ENCODE data around the gene FZD1.

Gene FZD1

GRCh38 chr7:91264046-91264923 lies at the start of gene FZD1:
FZD1 (plus strand) TSS chr7:91264433; CDS start chr7:91264881, 448 bp downstream.
- peak; percentile 94 for DNase-seq (ENCODE audit: low spot score)

- DNase-seq (ENCODE audit: low spot score): no peak
Observed at GRCh38 chr7:91226411-91226810, 37.8 kb upstream of the FZD1 start.

GRCh38 chr7:91228327-91228726 lies 35.9 kb upstream of the FZD1 start:
- no peak for DNase-seq (ENCODE audit: low spot score)

DNA sequence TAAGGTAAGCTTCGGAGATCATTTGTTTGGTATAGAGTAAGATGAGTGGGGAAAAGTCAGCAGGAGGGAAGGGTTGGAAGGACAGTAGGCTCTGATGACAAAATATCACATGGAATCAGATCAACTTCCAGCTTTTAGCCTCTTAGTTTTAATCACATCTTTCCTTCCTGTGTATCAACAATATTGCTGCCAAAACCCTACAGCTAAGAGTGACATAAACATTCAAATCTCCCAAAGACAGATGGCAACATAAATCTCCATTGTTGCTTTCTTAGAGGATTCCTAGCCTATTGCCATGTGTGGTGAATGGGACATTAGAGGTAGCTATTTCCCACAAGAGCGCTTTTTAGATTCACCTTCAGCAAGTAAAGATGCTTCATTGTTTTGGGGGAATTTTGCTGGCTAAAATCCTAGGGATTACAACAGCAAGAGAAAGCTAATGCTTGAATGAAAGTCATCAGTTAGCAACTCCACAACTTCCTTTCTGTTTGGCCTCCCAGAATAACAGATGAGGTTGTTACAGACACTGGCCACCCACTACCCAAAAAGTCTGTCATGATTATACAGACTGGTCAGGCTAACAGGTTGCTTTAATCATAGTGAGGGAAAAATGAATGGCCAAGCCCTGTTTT lies 35.2 kb upstream of the FZD1 start:
- no peak for DNase-seq (ENCODE audit: low spot score)

DNA sequence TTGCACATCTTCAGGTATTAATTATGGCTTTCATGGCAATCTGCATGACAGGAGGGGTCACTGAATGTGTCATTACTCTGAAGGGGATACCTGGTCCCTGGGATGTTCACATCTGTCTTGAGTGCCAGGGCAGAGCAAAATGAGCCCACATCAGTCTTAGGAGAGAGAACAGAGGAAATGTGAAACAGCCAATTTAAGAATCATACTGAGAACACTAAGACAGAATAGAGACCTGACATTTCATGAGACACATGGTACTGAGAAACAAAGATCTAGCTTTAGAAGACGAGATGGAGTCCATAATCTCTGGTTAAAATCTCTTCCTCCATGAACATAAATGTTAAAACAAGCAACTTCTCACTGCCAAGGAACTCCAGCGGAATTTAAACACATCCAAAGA lies 34.1 kb upstream of the FZD1 start:
- DNase-seq (ENCODE audit: low spot score): no peak

GRCh38 chr7:91230503-91230902 lies 33.7 kb upstream of the FZD1 start:
- no peak for DNase-seq (ENCODE audit: low spot score)

GRCh38 chr7:91233212-91233611 lies 31.0 kb upstream of the FZD1 start:
- DNase-seq (ENCODE audit: low spot score): no peak

GRCh38 chr7:91235211-91235832 lies 28.9 kb upstream of the FZD1 start:
- DNase-seq (ENCODE audit: low spot score): no peak

GRCh38 chr7:91239171-91239604 lies 25.0 kb upstream of the FZD1 start:
- no peak for DNase-seq (ENCODE audit: low spot score)

GRCh38 chr7:91239772-91240171 lies 24.5 kb upstream of the FZD1 start:
- DNase-seq (ENCODE audit: low spot score): no peak

GRCh38 chr7:91240376-91240941 lies 23.8 kb upstream of the FZD1 start:
- no peak for DNase-seq (ENCODE audit: low spot score)

GRCh38 chr7:91242097-91242844 lies 22.0 kb upstream of the FZD1 start:
- DNase-seq (ENCODE audit: low spot score): no peak

DNA sequence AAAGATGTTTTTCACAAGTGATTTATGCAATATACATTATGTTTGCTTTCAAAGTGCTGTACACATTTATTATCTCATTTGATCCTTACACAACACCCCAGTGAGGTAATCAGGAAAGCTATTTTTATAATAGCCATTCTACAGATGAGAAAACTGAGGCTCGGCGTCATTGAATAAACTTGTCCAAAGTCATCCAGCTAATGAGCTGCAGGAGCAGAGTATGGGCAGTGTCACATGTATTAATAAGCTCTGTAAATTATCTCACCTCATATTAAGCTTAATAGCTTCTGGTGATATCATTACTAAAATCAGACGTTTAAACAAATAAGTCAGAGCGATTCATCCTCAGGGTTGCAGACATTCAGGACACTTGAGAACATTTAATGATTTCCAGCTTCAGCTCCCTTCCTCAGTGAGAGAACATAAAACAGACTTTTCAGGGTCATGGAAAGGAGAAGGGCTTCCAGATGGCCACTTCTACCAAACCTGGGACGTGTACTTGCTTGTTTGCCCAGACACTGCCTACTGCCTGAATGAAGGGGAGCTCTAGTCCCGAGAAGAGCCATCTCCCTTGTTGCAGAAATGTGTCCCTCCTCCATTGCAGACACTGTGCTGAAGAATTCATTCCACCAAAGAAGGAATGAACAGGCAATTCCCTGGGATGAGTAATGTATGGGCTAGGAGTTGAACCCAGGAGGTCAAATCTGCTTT lies 20.5 kb upstream of the FZD1 start:
- no peak for DNase-seq (ENCODE audit: low spot score)

GRCh38 chr7:91247500-91247899 lies 16.7 kb upstream of the FZD1 start:
- no peak for DNase-seq (ENCODE audit: low spot score)

GRCh38 chr7:91248996-91249395 lies 15.2 kb upstream of the FZD1 start:
- no peak for DNase-seq (ENCODE audit: low spot score)

- DNase-seq (ENCODE audit: low spot score): no peak
Observed at GRCh38 chr7:91249506-91250233, 14.6 kb upstream of the FZD1 start.

GRCh38 chr7:91250706-91251105 lies 13.5 kb upstream of the FZD1 start:
- no peak for DNase-seq (ENCODE audit: low spot score)

- DNase-seq (ENCODE audit: low spot score): no peak
Observed at GRCh38 chr7:91251877-91252276, 12.4 kb upstream of the FZD1 start.

DNA sequence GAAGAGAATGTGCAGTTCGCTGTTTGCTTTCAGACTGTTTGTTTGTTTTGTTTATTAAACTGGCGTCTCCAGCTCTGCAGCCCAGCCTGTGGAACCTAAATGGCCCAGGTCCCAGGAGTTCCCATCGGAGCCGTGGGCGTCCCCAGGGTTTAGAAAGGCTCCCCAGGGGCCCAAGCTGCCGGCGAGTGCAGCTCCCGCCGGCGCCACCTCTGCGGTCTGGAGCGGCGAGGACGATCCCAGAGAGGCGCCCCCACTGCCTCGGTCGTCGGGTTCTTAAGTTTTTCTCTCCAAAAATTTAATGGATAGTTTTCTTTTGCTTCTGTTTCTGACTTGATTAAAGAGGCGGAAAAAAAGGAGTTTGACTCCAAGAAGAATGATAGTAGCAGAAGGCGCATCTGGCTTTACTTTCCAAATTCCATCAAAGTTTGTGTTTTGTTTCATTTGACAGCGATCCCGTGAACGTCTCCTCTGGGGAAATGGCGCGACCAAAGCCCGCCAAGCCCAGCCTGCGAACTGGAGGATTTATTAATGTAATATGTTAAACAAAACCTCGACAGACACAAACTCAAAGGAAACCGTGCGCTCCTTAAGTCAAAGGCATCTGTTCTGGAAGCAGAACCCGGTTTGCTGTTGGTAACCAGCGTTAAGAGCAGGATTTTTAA lies 718 bp upstream of the FZD1 start:
- peak; percentile 49 for DNase-seq (ENCODE audit: low spot score)

All from HuH-7 (cell line).